Medulla oblongata (tissue), 1 donor: ENCODE results near the gene LNX2.

Source experiments
- DNase-seq: peaks from one replicate; pipeline ENCODE4 v3.0.0-alpha.2; 2015; ENCODE audit errors: extremely low spot score

The LNX2 gene

GRCh38 chr13:27504868-27505194, 115.5 kb downstream of the LNX2 start:
- DNase-seq = no peak

DNA sequence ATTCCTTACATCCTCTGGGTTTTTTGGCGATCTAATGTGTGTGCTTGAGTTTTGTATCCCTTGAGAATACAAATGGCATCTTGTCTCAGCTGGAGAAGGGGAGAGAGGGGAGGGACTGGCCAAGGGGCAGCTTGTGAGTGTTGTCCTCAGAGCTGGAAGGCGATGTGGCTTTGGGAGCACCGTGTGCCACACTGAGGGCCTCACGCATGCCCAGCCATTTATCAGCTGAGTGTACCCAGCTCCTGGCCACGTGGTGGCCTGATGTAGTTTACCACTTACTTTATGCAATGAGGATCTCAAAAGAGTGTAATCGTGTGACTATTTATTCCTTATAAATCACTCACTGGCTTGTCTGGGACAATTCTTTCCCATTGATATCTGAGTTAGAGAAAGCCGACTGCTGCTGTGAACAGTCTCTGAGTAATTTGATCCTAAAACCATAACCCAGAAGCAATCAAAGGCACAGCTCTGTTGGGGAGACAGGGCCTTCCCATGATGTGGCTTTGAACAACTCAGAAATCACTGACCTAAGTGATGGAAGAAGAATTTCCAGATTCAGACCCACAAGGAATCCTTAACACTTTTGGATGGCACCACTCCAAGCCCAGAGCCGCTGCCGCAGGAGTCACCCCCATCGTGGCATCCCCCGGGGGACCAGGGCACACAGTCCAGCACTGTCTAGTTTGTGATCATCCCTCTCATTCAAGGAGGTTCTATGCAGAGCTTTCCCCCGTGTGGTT, 116.0 kb downstream of the LNX2 start:
- no peak for DNase-seq

- DNase-seq = no peak
Observed at GRCh38 chr13:27500806-27501534, 119.4 kb downstream of the LNX2 start.

GRCh38 chr13:27497563-27498230, 122.6 kb downstream of the LNX2 start:
- DNase-seq = no peak

DNA sequence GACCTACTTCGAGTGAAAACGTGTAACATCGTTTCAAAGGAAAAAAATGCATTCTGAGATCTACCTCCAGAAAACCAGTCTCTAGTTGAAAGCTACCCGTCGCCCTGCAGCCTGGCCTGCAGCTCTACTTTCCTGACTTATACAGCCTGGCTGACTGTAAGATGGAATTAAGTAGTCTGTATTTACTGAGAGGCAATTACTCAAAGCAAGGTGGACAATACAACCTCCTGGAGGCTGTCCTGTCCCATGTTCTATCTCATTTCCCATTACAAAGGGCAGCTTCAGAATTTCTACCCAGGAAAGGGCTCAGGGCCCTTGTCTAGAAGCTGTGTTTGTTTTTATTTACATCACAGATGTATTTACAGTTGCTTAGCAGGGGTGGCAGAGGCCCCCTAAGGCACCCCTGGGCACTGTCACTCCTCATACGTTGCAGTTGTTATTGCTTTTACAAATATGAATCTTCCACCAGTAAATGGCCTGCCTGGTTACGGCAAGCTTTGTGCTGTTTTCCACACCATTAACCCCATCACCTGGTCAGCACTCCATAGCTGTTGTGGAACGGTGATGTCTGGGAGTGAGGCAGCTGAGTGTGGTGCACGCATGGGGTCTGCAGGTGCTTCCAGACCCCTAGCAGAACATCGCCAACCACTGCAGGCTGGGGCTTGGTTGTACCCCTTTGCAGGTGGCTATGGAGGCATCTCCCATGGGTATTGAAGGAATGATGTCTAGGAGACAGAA, 123.6 kb downstream of the LNX2 start:
- no peak for DNase-seq

- peak; percentile 65 for DNase-seq
Observed at GRCh38 chr13:27496006-27496405, 124.3 kb downstream of the LNX2 start.
